ENCODE measurements around the gene IQSEC3. TPM values are rescaled to one million over a fixed set of nuclear protein-coding genes. Genes with fewer than 3 reads are reported as not detected.
"Not testable (repeated sequence)": the region's sequence is repeated elsewhere in the genome, so short reads cannot be mapped to it uniquely, and the experiment has no call there.

IQSEC3 gene
- total RNA-seq = 1 to 10 TPM; 4.4 to 7.1 (median 5.3) TPM
- total RNA-seq (2013) = not detected

- H3K36me3 ChIP-seq (ENCODE audit: control insufficient read depth, insufficient read depth, low read length); H3K27ac Mint-ChIP-seq; H3K27ac ChIP-seq (ENCODE audit: low read length); H3K4me1 ChIP-seq (ENCODE audit: control insufficient read depth, insufficient read depth, low read length); intact Hi-C loops (cut with micrococcal nuclease); H3K4me3 Mint-ChIP-seq; H3K9me3 ChIP-seq (ENCODE audit: control insufficient read depth, insufficient read depth, low read length); DNase-seq; H3K9me3 Mint-ChIP-seq; H3K4me1 Mint-ChIP-seq; H3K4me3 ChIP-seq (ENCODE audit: low read length); ATAC-seq; H3K36me3 Mint-ChIP-seq: not testable (repeated sequence)
- H3K27me3 Mint-ChIP-seq (ENCODE audit: low read depth in 2 of 2) = peaks cover 16 to 40% of the 10 kb centered on the region in 2 donors
- WGBS (ENCODE audit: insufficient coverage) = 0% methylated on average over 7 of the region's 27 CpGs
- peaks cover 11% of the 10 kb centered on the region for H3K27me3 ChIP-seq (ENCODE audit: control insufficient read depth, insufficient read depth, low read length)
Measured at GRCh38 chr12:66428-66781, at the start of gene IQSEC3. Gene IQSEC3, plus strand, starts transcription at chr12:66767. Its CDS starts 116 bp downstream, at chr12:66883.

GRCh38 chr12:17370-18340 lies 48.9 kb upstream of the IQSEC3 start:
- H3K27me3 Mint-ChIP-seq (ENCODE audit: low read depth in 2 of 2); ATAC-seq; H3K36me3 ChIP-seq (ENCODE audit: control insufficient read depth, insufficient read depth, low read length); H3K27ac Mint-ChIP-seq; H3K4me3 Mint-ChIP-seq; H3K9me3 Mint-ChIP-seq; H3K4me3 ChIP-seq (ENCODE audit: low read length); intact Hi-C loops (cut with micrococcal nuclease); H3K27me3 ChIP-seq (ENCODE audit: control insufficient read depth, insufficient read depth, low read length); DNase-seq; H3K36me3 Mint-ChIP-seq; H3K9me3 ChIP-seq (ENCODE audit: control insufficient read depth, insufficient read depth, low read length); H3K27ac ChIP-seq (ENCODE audit: low read length): not testable (repeated sequence)
- H3K4me1 ChIP-seq (ENCODE audit: control insufficient read depth, insufficient read depth, low read length) = peaks cover 12% of the 10 kb centered on the region
- 95% methylated on average over 12 of the region's 23 CpGs for WGBS (ENCODE audit: insufficient coverage)
- H3K4me1 Mint-ChIP-seq = peaks cover 0 to 22% of the 10 kb centered on the region in 2 donors

- not testable (repeated sequence) for H3K4me3 ChIP-seq (ENCODE audit: low read length)
- peaks cover 0 to 29% of the 10 kb centered on the region in 2 donors for H3K4me1 Mint-ChIP-seq
Measured at GRCh38 chr12:18821-19567, 47.6 kb upstream of the IQSEC3 start.

GRCh38 chr12:19906-20305 lies 46.7 kb upstream of the IQSEC3 start:
- DNase-seq; H3K36me3 Mint-ChIP-seq; H3K27me3 Mint-ChIP-seq (ENCODE audit: low read depth in 2 of 2); H3K4me3 Mint-ChIP-seq; H3K27ac ChIP-seq (ENCODE audit: low read length); H3K9me3 ChIP-seq (ENCODE audit: control insufficient read depth, insufficient read depth, low read length); H3K4me3 ChIP-seq (ENCODE audit: low read length); H3K27ac Mint-ChIP-seq; H3K36me3 ChIP-seq (ENCODE audit: control insufficient read depth, insufficient read depth, low read length); ATAC-seq; intact Hi-C loops (cut with micrococcal nuclease); H3K27me3 ChIP-seq (ENCODE audit: control insufficient read depth, insufficient read depth, low read length); H3K9me3 Mint-ChIP-seq: not testable (repeated sequence)
- 92% methylated on average over 3 of the region's 11 CpGs for WGBS (ENCODE audit: insufficient coverage)
- H3K4me1 Mint-ChIP-seq = peaks cover 0 to 29% of the 10 kb centered on the region in 2 donors
- H3K4me1 ChIP-seq (ENCODE audit: control insufficient read depth, insufficient read depth, low read length) = peaks cover 14% of the 10 kb centered on the region

More at GRCh38 chr12:18821-19567, 47.6 kb upstream of the IQSEC3 start:
- H3K36me3 ChIP-seq (ENCODE audit: control insufficient read depth, insufficient read depth, low read length); H3K9me3 Mint-ChIP-seq; intact Hi-C loops (cut with micrococcal nuclease); H3K27ac Mint-ChIP-seq; H3K4me3 Mint-ChIP-seq; H3K27ac ChIP-seq (ENCODE audit: low read length); ATAC-seq; H3K9me3 ChIP-seq (ENCODE audit: control insufficient read depth, insufficient read depth, low read length); H3K36me3 Mint-ChIP-seq; H3K27me3 Mint-ChIP-seq (ENCODE audit: low read depth in 2 of 2); H3K27me3 ChIP-seq (ENCODE audit: control insufficient read depth, insufficient read depth, low read length); DNase-seq: not testable (repeated sequence)
- H3K4me1 ChIP-seq (ENCODE audit: control insufficient read depth, insufficient read depth, low read length) = peaks cover 14% of the 10 kb centered on the region
- WGBS (ENCODE audit: insufficient coverage) = 94% methylated on average over 11 of the region's 26 CpGs

GRCh38 chr12:20757-21156 lies 45.8 kb upstream of the IQSEC3 start:
- ATAC-seq (no peak), DNase-seq (no peak)
- TF ChIP-seq CTCF (IDR thresholded peaks at IDR 0.05) = no peak
- intact Hi-C loops (cut with micrococcal nuclease) = no loop called here
- Histone ChIP-seq H3K9me3 (ENCODE audit: control insufficient read depth, insufficient read depth, low read length) (no peaks in the 10 kb centered on the region), H3K4me3 (ENCODE audit: low read length) (no peak overlapping the region), H3K27ac (ENCODE audit: low read length) (no peak overlapping the region), H3K27me3 (ENCODE audit: control insufficient read depth, insufficient read depth, low read length) (no peaks in the 10 kb centered on the region), H3K36me3 (ENCODE audit: control insufficient read depth, insufficient read depth, low read length) (peaks cover 9% of the 10 kb centered on the region), H3K4me1 (ENCODE audit: control insufficient read depth, insufficient read depth, low read length) (peaks cover 14% of the 10 kb centered on the region)
- Mint-ChIP-seq H3K4me1 (peaks cover 0 to 29% of the 10 kb centered on the region in 2 donors), H3K4me3 (no peak overlapping the region), H3K36me3 (no peaks in the 10 kb centered on the region), H3K9me3 (no peaks in the 10 kb centered on the region), H3K27ac (no peak overlapping the region), H3K27me3 (ENCODE audit: low read depth in 2 of 2) (no peaks in the 10 kb centered on the region)
- WGBS (ENCODE audit: insufficient coverage) = 66% methylated on average over 6 of the region's 6 CpGs

Measured in natural killer cell (primary cell).